B cell (primary cell): ENCODE data around the gene SPTLC2.

Experiments
- CTCF ChIP-seq: fragments of 200-600 bp; IDR thresholded peaks from one replicate; pipeline ENCODE4 v1.8.0; 2022; ENCODE audit warnings: antibody characterized with exemption, mild to moderate bottlenecking
- EZH2 ChIP-seq: IDR thresholded peaks from 2 replicates; pipeline ENCODE4 v1.6.1; 2012; ENCODE audit warnings: borderline replicate concordance, low read depth, mild to moderate bottlenecking, moderate library complexity, low read length; ENCODE audit not compliant: insufficient read depth, poor library complexity, severe bottlenecking

- no peak for TF ChIP-seq CTCF
- TF ChIP-seq EZH2, result no peak
These were observed 51.0 kb downstream of the SPTLC2 start for GRCh38 chr14:77565289-77565993.
